ENCODE results near the gene RNF123. TPM values are rescaled to one million over a fixed set of nuclear protein-coding genes. Genes with fewer than 3 reads are reported as not detected.

The RNF123 gene
- total RNA-seq, 3 donors from 2014 or later (not counting 1 experiment from before 2014, with no cell fraction given): 48.5 to 58.7 (median 55.6) TPM

GRCh38 chr3:49648354-49649019 lies 40.9 kb upstream of the RNF123 start:
- Mint-ChIP-seq H3K27ac (no peak overlapping the region), H3K9me3 (no peaks in the 10 kb centered on the region), H3K36me3 (no peaks in the 10 kb centered on the region), H3K27me3 (ENCODE audit: low read depth in 2 of 2) (no peaks in the 10 kb centered on the region), H3K4me3 (no peak overlapping the region), H3K4me1 (no peaks in the 10 kb centered on the region)
- intact Hi-C loops (cut with micrococcal nuclease): no loop called here
- Histone ChIP-seq H3K36me3 (ENCODE audit: control insufficient read depth, insufficient read depth, low read length) (no peaks in the 10 kb centered on the region), H3K4me1 (ENCODE audit: control insufficient read depth, insufficient read depth, low read length) (no peaks in the 10 kb centered on the region), H3K9me3 (ENCODE audit: control insufficient read depth, insufficient read depth, low read length) (no peaks in the 10 kb centered on the region), H3K4me3 (ENCODE audit: low read length) (no peak overlapping the region), H3K27me3 (ENCODE audit: control insufficient read depth, insufficient read depth, low read length) (no peaks in the 10 kb centered on the region), H3K27ac (ENCODE audit: low read length) (no peak overlapping the region)
- ATAC-seq (no peak), DNase-seq (no peak)
- 73% methylated on average over 3 of the region's 3 CpGs for WGBS (ENCODE audit: insufficient coverage)
- TF ChIP-seq CTCF (IDR thresholded peaks at IDR 0.05): no peak

- intact Hi-C loops (cut with micrococcal nuclease): no loop called here
- Histone ChIP-seq H3K36me3 (ENCODE audit: control insufficient read depth, insufficient read depth, low read length) (no peaks in the 10 kb centered on the region), H3K27me3 (ENCODE audit: control insufficient read depth, insufficient read depth, low read length) (no peaks in the 10 kb centered on the region), H3K9me3 (ENCODE audit: control insufficient read depth, insufficient read depth, low read length) (no peaks in the 10 kb centered on the region), H3K27ac (ENCODE audit: low read length) (no peak overlapping the region), H3K4me1 (ENCODE audit: control insufficient read depth, insufficient read depth, low read length) (no peaks in the 10 kb centered on the region), H3K4me3 (ENCODE audit: low read length) (no peak overlapping the region)
- no peaks in the 10 kb centered on the region for H3K27me3 Mint-ChIP-seq (ENCODE audit: low read depth in 2 of 2)
- H3K27ac Mint-ChIP-seq: no peak overlapping the region
- no peaks in the 10 kb centered on the region for H3K9me3 Mint-ChIP-seq
- TF ChIP-seq CTCF (IDR thresholded peaks at IDR 0.05): no peak
- no peaks in the 10 kb centered on the region for H3K4me1 Mint-ChIP-seq
- DNase-seq (no peak), ATAC-seq (no peak)
- H3K36me3 Mint-ChIP-seq: no peaks in the 10 kb centered on the region
- WGBS (ENCODE audit: insufficient coverage): 90% methylated on average over 1 of the region's 1 CpG
- H3K4me3 Mint-ChIP-seq: no peak overlapping the region
Observed at GRCh38 chr3:49649576-49649975, 39.8 kb upstream of the RNF123 start.

GRCh38 chr3:49650177-49650576 lies 39.2 kb upstream of the RNF123 start:
- Histone ChIP-seq H3K4me1 (ENCODE audit: control insufficient read depth, insufficient read depth, low read length) (no peaks in the 10 kb centered on the region), H3K27ac (ENCODE audit: low read length) (no peak overlapping the region), H3K27me3 (ENCODE audit: control insufficient read depth, insufficient read depth, low read length) (no peaks in the 10 kb centered on the region), H3K9me3 (ENCODE audit: control insufficient read depth, insufficient read depth, low read length) (no peaks in the 10 kb centered on the region), H3K4me3 (ENCODE audit: low read length) (no peak overlapping the region), H3K36me3 (ENCODE audit: control insufficient read depth, insufficient read depth, low read length) (no peaks in the 10 kb centered on the region)
- Mint-ChIP-seq H3K27me3 (ENCODE audit: low read depth in 2 of 2) (no peaks in the 10 kb centered on the region), H3K36me3 (no peaks in the 10 kb centered on the region), H3K9me3 (no peaks in the 10 kb centered on the region), H3K27ac (peak overlapping the region in 1 of 2 donors; percentile 22), H3K4me1 (no peaks in the 10 kb centered on the region), H3K4me3 (no peak overlapping the region)
- 36% methylated on average over 1 of the region's 1 CpG for WGBS (ENCODE audit: insufficient coverage)
- ATAC-seq: no peak
- intact Hi-C loops (cut with micrococcal nuclease): no loop called here
- no peak for DNase-seq
- TF ChIP-seq CTCF (IDR thresholded peaks at IDR 0.05): no peak

- no peak overlapping the region for H3K4me3 ChIP-seq (ENCODE audit: low read length)
- Mint-ChIP-seq H3K9me3 (no peaks in the 10 kb centered on the region), H3K4me3 (no peak overlapping the region), H3K27ac (peak overlapping the region in 1 of 2 donors; percentile 22), H3K27me3 (ENCODE audit: low read depth in 2 of 2) (no peaks in the 10 kb centered on the region), H3K36me3 (no peaks in the 10 kb centered on the region), H3K4me1 (no peaks in the 10 kb centered on the region)
- no peaks in the 10 kb centered on the region for H3K36me3 ChIP-seq (ENCODE audit: control insufficient read depth, insufficient read depth, low read length)
- no peak for TF ChIP-seq CTCF (IDR thresholded peaks at IDR 0.05)
- H3K9me3 ChIP-seq (ENCODE audit: control insufficient read depth, insufficient read depth, low read length): no peaks in the 10 kb centered on the region
- no peak for ATAC-seq
- no peak for DNase-seq
- H3K4me1 ChIP-seq (ENCODE audit: control insufficient read depth, insufficient read depth, low read length): no peaks in the 10 kb centered on the region
- H3K27me3 ChIP-seq (ENCODE audit: control insufficient read depth, insufficient read depth, low read length): no peaks in the 10 kb centered on the region
- H3K27ac ChIP-seq (ENCODE audit: low read length): no peak overlapping the region
- WGBS (ENCODE audit: insufficient coverage): 77% methylated on average over 7 of the region's 8 CpGs
- intact Hi-C loops (cut with micrococcal nuclease): no loop called here
Observed at GRCh38 chr3:49650637-49651036, 38.7 kb upstream of the RNF123 start.
